Psoas muscle (tissue), 8 donors: Measurements from ENCODE around the gene AKIP1. TPM values are rescaled to one million over a fixed set of nuclear protein-coding genes. Genes with fewer than 3 reads are reported as not detected.

Experiments
- ATAC-seq, 4 donors: fragments of 200-7000 bp; cut with Tn5 transposase; one replicate each; pipeline ENCODE4 v1.9.1; 2020; ENCODE audit warnings: moderate library complexity in 3 of 4, mild to moderate bottlenecking in 2 of 4
- DNase-seq, 2 donors: peaks; one replicate each; pipeline ENCODE4 v3.0.0-alpha.2; 2020
- H3K27ac ChIP-seq: fragments of 200-600 bp; one replicate; pipeline ENCODE4 v1.8.0; 2022
- H3K27me3 ChIP-seq, 3 donors: fragments of 200-600 bp in 1 of 3; one replicate each; pipeline versions ENCODE4 v1.6.1 to v1.8.0; 2013 to 2022; ENCODE audit warnings: low read length in 2 of 3, mild to moderate bottlenecking in 2 of 3, moderate library complexity in 1 of 3; ENCODE audit not compliant: insufficient read depth in 3 of 3
- H3K36me3 ChIP-seq, 2 donors: fragments of 200-600 bp in 1 of 2; one replicate each; pipeline versions ENCODE4 v1.6.1 to v1.8.0; 2013 to 2022; ENCODE audit warnings: low read depth in 1 of 2, mild to moderate bottlenecking in 1 of 2, moderate library complexity in 1 of 2; ENCODE audit not compliant: insufficient read depth in 1 of 2
- H3K4me1 ChIP-seq: fragments of 200-600 bp; one replicate; pipeline ENCODE4 v1.8.0; 2022
- H3K4me3 ChIP-seq: fragments of 200-600 bp; one replicate; pipeline ENCODE4 v1.8.0; 2022; ENCODE audit warnings: mild to moderate bottlenecking
- H3K9me3 ChIP-seq: fragments of 200-600 bp; one replicate; pipeline ENCODE4 v1.8.0; 2022
- CTCF ChIP-seq: fragments of 200-600 bp; IDR thresholded peaks from one replicate; pipeline ENCODE4 v1.8.0; 2022; ENCODE audit warnings: antibody characterized with exemption
- WGBS, 3 donors: extraction: QIAGEN DNeasy Blood & Tissue Kit; methylation state at CpG; one replicate each; pipeline versions ENCODE4 v1.1.6 to v1.1.7; 2013; 5-methylcytosine and 5-hydroxymethylcytosine counted together
- intact Hi-C, 2 donors: fragments of 100-400 bp; cut with DNase I; formaldehyde crosslinking; loops; one replicate each; pipeline versions ENCODE4 v1.11.0 to v1.14.2; 2022
- polyA plus RNA-seq, 3 donors: library from polyadenylated mRNA; stranded (reverse); fragments of 200-250 nt; gene quantifications; one replicate each; pipeline ENCODE4 v1.2.3, GENCODE V29; 2013
- total RNA-seq, 4 donors: library from RNA; stranded (reverse); fragmentation: NEBNext Ultra II Directional in 2 of 4; extraction: Animal tissue kit (Norgen Biotek cat#: 25700) in 2 of 4; gene quantifications; one replicate each; pipeline versions ENCODE4 v1.2.1 to v1.2.4, GENCODE V29; 2021 to 2023
- donor health status: healthy with polysubstance abuse.
- donor health status: DM: no; HTN: no; CAD: no; lungs with moderate emphysema.
- donor health status: Bipolar disorder and iron deficiency.
- donor health status: healthy.
- donor health status: DM: yes; HTN: yes; CAD: no.
- donor health status: DM: no; HTN: no; CAD: no.
- donor health status: DM: no; HTN: no; CAD: no.
- donor health status: DM: yes; HTN: yes; CAD: no.

AKIP1 gene
- total and polyA plus RNA-seq, 7 donors: 11.3 to 30.2 (median 18.8) TPM

DNA sequence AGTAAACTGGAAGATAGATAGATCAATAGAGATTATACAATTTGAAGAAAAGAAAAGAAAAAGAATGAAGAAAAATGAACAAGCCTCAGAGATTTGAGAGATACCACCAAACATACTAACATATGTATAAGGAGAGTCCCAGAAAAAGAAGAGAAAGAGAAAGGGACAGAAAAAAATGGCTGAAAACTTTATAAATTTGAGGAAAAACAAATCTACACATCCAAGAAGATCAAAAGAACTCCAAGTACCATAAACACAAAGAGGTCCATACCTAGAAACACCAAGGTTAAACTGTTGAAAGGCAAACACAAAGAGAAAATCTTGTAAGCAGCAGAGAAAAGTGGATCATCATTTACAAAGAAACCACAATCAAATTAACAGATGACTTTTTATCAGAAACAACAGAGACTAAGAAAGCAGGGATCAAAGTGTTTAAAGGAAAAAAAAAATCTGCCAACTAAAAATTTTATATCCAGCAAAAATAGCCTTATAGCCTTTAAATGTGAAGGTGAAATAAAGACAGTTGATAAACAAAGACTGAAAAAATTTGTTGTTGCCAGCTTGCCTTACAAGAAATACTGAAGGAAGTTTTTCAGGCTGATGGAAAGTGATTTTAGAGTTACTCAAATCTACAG, 11.8 kb upstream of the AKIP1 start:
- DNase-seq (no peak), ATAC-seq (no peak)
- peaks cover 7% of the 10 kb centered on the region for H3K9me3 ChIP-seq
- intact Hi-C loops: no loop called here
- no peaks in the 10 kb centered on the region for H3K4me1 ChIP-seq
- H3K36me3 ChIP-seq: no peaks in the 10 kb centered on the region
- H3K4me3 ChIP-seq: no peak overlapping the region
- TF ChIP-seq CTCF: no peak
- H3K27ac ChIP-seq: no peak overlapping the region
- H3K27me3 ChIP-seq: no peaks in the 10 kb centered on the region

DNA sequence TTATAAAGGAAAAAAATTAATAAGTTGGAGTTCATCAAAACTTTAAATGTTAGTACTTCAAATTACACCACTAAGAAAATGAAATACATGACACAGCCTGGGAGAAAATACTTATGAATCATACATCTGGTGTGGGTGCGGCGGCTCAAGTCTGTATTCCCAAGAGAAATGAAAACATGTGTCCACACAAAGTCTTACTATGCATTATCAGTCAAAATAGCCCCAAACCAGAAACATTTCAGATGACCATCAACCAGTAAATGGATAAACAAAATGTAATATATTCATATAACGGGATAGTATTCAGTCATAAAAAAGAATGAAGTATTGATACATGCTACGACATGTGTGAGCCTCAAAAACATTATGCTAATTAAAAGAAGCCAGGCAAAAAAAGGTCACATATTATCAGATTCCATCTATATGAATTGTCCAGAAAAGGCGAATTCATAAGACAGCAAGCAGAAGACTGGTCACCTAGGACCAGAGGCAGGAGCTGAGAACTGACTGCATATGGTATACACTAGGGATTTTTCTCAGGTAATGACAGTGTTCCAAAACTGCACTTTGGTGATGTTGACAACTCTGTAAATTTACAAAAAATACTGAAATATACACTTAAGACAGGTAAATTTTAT, 5.3 kb upstream of the AKIP1 start:
- no peak for TF ChIP-seq CTCF
- Histone ChIP-seq H3K4me1 (no peaks in the 10 kb centered on the region), H3K27me3 (no peaks in the 10 kb centered on the region), H3K36me3 (no peaks in the 10 kb centered on the region), H3K4me3 (no peak overlapping the region), H3K27ac (no peak overlapping the region), H3K9me3 (no peaks in the 10 kb centered on the region)
- intact Hi-C loops: loop anchor here in 1 of 2 donors (5.0 kb wide), 1 partner anchor 33 kb away; no protein-coding TSS in a partner anchor
- WGBS, 3 donors: 58 to 88% (median 82%) methylated on average over 5 of the region's 5 CpGs
- ATAC-seq (no peak), DNase-seq (no peak)

- Histone ChIP-seq H3K4me3 (no peak overlapping the region), H3K27ac (no peak overlapping the region), H3K36me3 (no peaks in the 10 kb centered on the region), H3K27me3 (no peaks in the 10 kb centered on the region), H3K9me3 (no peaks in the 10 kb centered on the region), H3K4me1 (peaks cover 2% of the 10 kb centered on the region)
- ATAC-seq (no peak), DNase-seq (no peak)
- 45 to 50% (median 46%) methylated on average over 1 of the region's 1 CpG for WGBS, 3 donors
- intact Hi-C loops: loop anchor here in 1 of 2 donors (5.0 kb wide), 1 partner anchor 35 kb away; no protein-coding TSS in a partner anchor
- TF ChIP-seq CTCF: no peak
Observed at GRCh38 chr11:8907116-8907515, 3.9 kb upstream of the AKIP1 start.

DNA sequence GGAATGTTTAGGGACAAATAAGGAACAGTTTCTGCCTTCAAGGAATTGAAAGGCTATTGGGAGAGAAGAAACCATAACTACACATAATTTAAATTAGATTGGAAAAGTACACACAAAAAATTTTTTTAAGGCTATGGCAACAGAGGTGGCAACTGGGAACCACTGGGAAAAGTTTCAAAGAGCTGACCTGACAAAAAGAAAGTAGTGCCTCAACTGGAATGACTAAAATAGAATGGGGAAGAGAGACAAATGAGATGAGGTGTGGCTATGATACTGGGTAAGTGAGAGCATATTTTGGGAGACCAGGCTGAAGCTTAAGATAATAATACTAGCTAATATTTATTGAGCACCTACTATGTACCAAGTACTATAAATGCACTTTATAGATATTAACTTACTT, 2.9 kb upstream of the AKIP1 start:
- no peak for TF ChIP-seq CTCF
- Histone ChIP-seq H3K36me3 (no peaks in the 10 kb centered on the region), H3K27ac (no peak overlapping the region), H3K4me1 (peaks cover 7% of the 10 kb centered on the region), H3K27me3 (no peaks in the 10 kb centered on the region), H3K9me3 (no peaks in the 10 kb centered on the region), H3K4me3 (no peak overlapping the region)
- DNase-seq: no peak
- intact Hi-C loops: loop anchor here in 1 of 2 donors (5.0 kb wide), 1 partner anchor 36 kb away; no protein-coding TSS in a partner anchor
- no peak for ATAC-seq
